Vagina (tissue), 2 donors: ENCODE data around the gene ZNF605. TPM values are rescaled to one million over a fixed set of nuclear protein-coding genes. Genes with fewer than 3 reads are reported as not detected.
"Not testable (repeated sequence)": the region's sequence is repeated elsewhere in the genome, so short reads cannot be mapped to it uniquely, and the experiment has no call there.

Experiments
- DNase-seq, 2 donors: peaks; one replicate each; pipeline ENCODE4 v3.0.0-alpha.2; 2017; ENCODE audit errors: extremely low spot score in 2 of 2
- H3K27ac ChIP-seq: fragments of 200-600 bp; sonication (generic); one replicate; pipeline ENCODE4 v1.5.1; 2019
- H3K27me3 ChIP-seq: fragments of 200-600 bp; sonication (generic); one replicate; pipeline ENCODE4 v1.5.1; 2019
- H3K36me3 ChIP-seq, 2 donors: fragments of 200-600 bp; sonication (generic); one replicate each; pipeline ENCODE4 v1.5.1; 2017 to 2019
- H3K4me1 ChIP-seq: fragments of 200-600 bp; sonication (generic); one replicate; pipeline ENCODE4 v1.5.1; 2019
- H3K4me3 ChIP-seq, 2 donors: fragments of 200-600 bp; sonication (generic); 1 replicate in 1 of 2; 2 replicates in 1 of 2; pipeline ENCODE4 v1.5.1; 2016 to 2019
- H3K9me3 ChIP-seq: fragments of 200-600 bp; sonication (generic); one replicate; pipeline ENCODE4 v1.5.1; 2019
- POLR2A ChIP-seq, 2 donors: fragments of 450-650 bp; IDR thresholded peaks; one replicate each; pipeline ENCODE4 v1.6.1; 2017; ENCODE audit warnings: antibody characterized with exemption in 2 of 2, mild to moderate bottlenecking in 2 of 2, moderate library complexity in 2 of 2
- POLR2AphosphoS5 ChIP-seq, 2 donors: sonication (generic); formaldehyde crosslinking; IDR thresholded peaks; one replicate each; pipeline ENCODE4 v1.9.0; 2017; ENCODE audit warnings: antibody characterized with exemption in 2 of 2, mild to moderate bottlenecking in 2 of 2, low read depth in 1 of 2; ENCODE audit not compliant: insufficient read depth in 1 of 2
- intact Hi-C: fragments of 100-400 bp; cut with DNase I; formaldehyde crosslinking; loops from one replicate; pipeline ENCODE4 v1.15.1; 2023
- total RNA-seq: library from RNA; depleted of rRNA; stranded (reverse); fragments of >200 nt; gene quantifications from one replicate; pipeline ENCODE4 v1.2.3, GENCODE V29; 2016
- TF ChIP-seq, protein P1 (sequence below), 3 experiments: fragments of 450-650 bp in 2 of 3; fragments of 200-600 bp in 1 of 3; sonication (generic) in 1 of 3; IDR thresholded peaks; one replicate each; pipeline ENCODE4 v1.5.1; 2017 to 2019; ENCODE audit warnings: antibody characterized with exemption in 3 of 3, mild to moderate bottlenecking in 2 of 3, moderate library complexity in 2 of 3

The ZNF605 gene
- total RNA-seq, 1 donor from 2014 or later, result 10.1 TPM

DNA sequence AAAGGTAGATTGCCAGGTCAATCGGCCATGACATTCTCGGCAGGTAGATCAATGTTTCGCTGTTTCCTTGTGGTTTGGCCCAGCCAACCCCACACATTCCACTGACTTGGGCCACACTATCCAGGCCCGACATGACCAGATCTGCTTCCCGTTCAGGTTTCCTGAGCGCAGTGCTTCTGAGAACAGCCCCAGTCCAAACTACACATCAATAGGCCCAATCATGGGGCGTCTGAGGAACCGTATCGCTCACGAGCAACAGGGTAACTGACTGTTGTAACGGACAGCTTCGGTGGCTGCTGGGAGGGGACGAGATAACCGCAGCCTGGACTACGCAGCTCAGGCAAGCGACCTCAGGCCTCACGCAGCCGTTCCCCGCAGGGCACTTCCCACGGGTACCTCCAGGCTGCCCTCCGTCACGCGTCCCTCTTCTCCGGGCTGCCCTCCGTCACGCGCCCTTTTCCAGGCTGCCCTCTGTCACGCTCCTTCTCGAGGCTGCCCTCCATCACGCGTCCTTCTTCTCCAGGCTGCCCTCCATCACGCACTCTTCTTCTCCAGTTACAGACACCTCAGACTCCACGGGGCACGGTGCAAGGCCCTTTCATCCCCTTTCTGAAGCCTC lies 14.7 kb downstream of the ZNF605 start:
- peaks cover 70% of the 10 kb centered on the region for H3K9me3 ChIP-seq
- no peak overlapping the region for H3K4me3 ChIP-seq
- TF ChIP-seq, protein P1, sequence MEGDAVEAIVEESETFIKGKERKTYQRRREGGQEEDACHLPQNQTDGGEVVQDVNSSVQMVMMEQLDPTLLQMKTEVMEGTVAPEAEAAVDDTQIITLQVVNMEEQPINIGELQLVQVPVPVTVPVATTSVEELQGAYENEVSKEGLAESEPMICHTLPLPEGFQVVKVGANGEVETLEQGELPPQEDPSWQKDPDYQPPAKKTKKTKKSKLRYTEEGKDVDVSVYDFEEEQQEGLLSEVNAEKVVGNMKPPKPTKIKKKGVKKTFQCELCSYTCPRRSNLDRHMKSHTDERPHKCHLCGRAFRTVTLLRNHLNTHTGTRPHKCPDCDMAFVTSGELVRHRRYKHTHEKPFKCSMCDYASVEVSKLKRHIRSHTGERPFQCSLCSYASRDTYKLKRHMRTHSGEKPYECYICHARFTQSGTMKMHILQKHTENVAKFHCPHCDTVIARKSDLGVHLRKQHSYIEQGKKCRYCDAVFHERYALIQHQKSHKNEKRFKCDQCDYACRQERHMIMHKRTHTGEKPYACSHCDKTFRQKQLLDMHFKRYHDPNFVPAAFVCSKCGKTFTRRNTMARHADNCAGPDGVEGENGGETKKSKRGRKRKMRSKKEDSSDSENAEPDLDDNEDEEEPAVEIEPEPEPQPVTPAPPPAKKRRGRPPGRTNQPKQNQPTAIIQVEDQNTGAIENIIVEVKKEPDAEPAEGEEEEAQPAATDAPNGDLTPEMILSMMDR (IDR thresholded peaks at IDR 0.05), result no peak
- TF ChIP-seq POLR2A (IDR thresholded peaks at IDR 0.05) (no peak), POLR2AphosphoS5 (IDR thresholded peaks at IDR 0.05; ENCODE audit: insufficient read depth in 1 of 2, low read depth in 1 of 2) (no peak)
- no peak for DNase-seq
- peaks cover 0 to 57% of the 10 kb centered on the region in 2 donors for H3K36me3 ChIP-seq
- no peak overlapping the region for H3K27ac ChIP-seq
- no peaks in the 10 kb centered on the region for H3K4me1 ChIP-seq
- intact Hi-C loops, result no loop called here
- no peaks in the 10 kb centered on the region for H3K27me3 ChIP-seq

DNA sequence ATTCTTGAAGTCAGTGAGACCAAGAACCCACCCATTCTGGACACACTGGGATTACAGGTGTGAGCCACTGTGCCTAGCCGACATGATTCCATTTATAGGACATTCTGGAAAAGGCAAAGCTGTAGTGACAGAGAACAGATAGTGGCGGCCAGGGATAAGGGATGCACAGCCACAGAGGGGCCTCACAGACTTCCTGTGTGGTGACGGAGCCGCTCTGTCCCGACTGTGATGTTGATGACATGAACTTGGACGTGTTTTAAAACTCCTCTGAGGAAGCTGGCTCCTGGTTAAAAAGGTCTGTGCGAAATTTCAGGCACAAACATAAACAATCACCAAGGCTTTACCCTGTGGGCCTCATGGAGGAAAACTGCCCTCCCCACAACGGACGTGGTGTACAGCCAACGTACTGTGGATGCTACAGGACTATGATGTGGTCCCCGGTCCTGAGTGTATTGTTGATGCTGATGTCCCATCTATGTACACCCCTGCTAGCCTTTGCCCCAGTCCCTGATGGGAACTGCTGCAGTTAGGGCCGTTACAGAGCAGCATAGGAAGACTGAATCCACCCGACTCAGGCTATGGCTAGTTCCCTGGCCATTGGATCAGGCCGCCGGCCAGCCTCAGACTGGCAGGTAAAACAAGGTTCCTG lies 15.9 kb downstream of the ZNF605 start:
- intact Hi-C loops, result no loop called here
- H3K27ac ChIP-seq, result no peak overlapping the region
- H3K4me1 ChIP-seq, result no peaks in the 10 kb centered on the region
- no peak for DNase-seq
- H3K36me3 ChIP-seq, result peaks cover 0 to 45% of the 10 kb centered on the region in 2 donors
- H3K9me3 ChIP-seq, result peaks cover 64% of the 10 kb centered on the region
- TF ChIP-seq, protein P1 (IDR thresholded peaks at IDR 0.05), result no peak
- TF ChIP-seq POLR2A (IDR thresholded peaks at IDR 0.05) (no peak), POLR2AphosphoS5 (IDR thresholded peaks at IDR 0.05; ENCODE audit: insufficient read depth in 1 of 2, low read depth in 1 of 2) (no peak)
- no peaks in the 10 kb centered on the region for H3K27me3 ChIP-seq
- H3K4me3 ChIP-seq, result no peak overlapping the region

DNA sequence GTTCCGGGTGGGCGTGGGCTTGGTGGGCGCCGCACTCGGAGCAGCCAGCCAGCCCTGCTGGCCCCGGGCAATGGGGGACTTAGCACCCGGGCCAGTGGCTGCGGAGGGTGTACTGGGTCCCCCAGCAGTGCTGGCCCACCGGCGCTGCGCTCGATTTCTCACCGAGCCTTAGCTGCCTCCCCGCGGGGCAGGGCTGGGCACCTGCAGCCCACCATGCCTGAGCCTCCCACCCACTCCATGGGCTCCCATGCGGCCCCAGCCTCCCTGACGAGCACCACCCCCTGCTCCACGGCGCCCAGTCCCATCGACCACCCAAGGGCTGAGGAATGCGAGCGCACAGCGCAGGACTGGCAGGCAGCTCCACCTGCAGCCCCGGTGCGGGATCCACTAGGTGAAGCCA lies 17.3 kb downstream of the ZNF605 start:
- H3K27me3 ChIP-seq, H3K27ac ChIP-seq, H3K4me1 ChIP-seq, DNase-seq, intact Hi-C loops, H3K4me3 ChIP-seq: not testable (repeated sequence)
- Histone ChIP-seq H3K9me3 (peaks cover 65% of the 10 kb centered on the region), H3K36me3 (peaks cover 0 to 35% of the 10 kb centered on the region in 2 donors)

DNA sequence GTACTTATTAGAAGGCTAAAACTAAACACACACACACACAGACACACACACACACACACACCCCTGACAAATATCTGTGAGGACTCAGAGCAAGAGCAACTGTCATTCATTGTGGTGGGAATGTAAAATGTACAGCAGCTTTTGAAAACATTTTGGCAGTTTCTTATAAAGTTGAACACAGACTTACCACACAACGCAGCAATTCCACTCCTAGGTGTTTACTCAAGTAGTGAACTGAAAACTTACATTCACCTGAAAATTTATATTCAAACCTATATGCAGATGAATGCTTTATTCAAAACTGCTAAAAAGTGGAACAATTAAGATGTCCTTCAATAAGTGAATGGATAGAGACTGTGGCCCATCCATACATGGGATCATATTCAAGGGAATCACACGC lies 18.6 kb downstream of the ZNF605 start:
- no peak for DNase-seq
- H3K27me3 ChIP-seq, result no peaks in the 10 kb centered on the region
- no peak for TF ChIP-seq POLR2A (IDR thresholded peaks at IDR 0.05)
- TF ChIP-seq POLR2AphosphoS5 (IDR thresholded peaks at IDR 0.05; ENCODE audit: insufficient read depth in 1 of 2, low read depth in 1 of 2), result no peak
- TF ChIP-seq, protein P1 (IDR thresholded peaks at IDR 0.05), result no peak
- peaks cover 66% of the 10 kb centered on the region for H3K9me3 ChIP-seq
- peaks cover 0 to 35% of the 10 kb centered on the region in 2 donors for H3K36me3 ChIP-seq
- no peak overlapping the region for H3K4me3 ChIP-seq
- intact Hi-C loops, result no loop called here
- H3K27ac ChIP-seq, result no peak overlapping the region
- H3K4me1 ChIP-seq, result no peaks in the 10 kb centered on the region

DNA sequence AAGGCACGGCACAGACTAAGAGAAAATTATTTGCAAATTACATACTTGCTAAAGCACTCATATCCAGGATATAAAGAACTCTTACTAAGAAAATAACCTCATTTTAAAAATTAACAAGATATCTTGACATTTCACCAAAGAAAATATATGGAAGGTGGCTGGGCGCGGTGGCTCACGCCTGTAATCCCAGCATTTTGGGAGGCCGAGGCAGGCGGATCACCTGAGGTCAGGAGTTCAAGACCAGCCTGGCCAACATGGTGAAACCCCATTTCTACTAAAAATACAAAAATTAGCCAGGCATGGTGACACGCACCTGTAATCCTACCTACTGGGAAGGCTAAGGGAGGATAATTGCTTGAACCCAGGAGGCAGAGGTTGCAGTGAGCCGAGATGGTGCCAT lies 19.2 kb downstream of the ZNF605 start:
- H3K4me1 ChIP-seq, H3K4me3 ChIP-seq, H3K27me3 ChIP-seq, H3K27ac ChIP-seq, DNase-seq, intact Hi-C loops: not testable (repeated sequence)
- Histone ChIP-seq H3K9me3 (peaks cover 63% of the 10 kb centered on the region), H3K36me3 (peaks cover 0 to 35% of the 10 kb centered on the region in 2 donors)

DNA sequence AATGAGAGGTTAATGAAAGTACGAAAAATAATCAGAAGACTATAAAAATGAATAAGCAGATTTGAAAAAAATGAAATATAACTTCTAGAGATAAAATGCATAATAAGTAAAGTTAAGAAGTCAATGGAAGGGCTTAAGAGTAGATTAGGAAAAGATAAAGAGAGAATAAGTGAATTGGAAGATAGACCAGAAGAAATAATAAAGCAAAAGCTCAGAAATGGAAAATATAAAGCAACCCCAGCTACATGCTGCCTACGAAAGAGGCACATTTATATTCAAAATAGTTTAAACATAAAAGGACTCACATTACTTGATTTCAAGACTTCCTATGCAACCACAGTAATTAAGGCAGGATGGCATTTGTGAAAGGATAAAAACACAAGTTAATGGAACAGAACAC lies 19.9 kb downstream of the ZNF605 start:
- TF ChIP-seq, protein P1 (IDR thresholded peaks at IDR 0.05), result no peak
- TF ChIP-seq POLR2A (IDR thresholded peaks at IDR 0.05) (no peak), POLR2AphosphoS5 (IDR thresholded peaks at IDR 0.05; ENCODE audit: insufficient read depth in 1 of 2, low read depth in 1 of 2) (no peak)
- no peak for DNase-seq

More for the DNA sequence above, 19.9 kb downstream of the ZNF605 start:
- no peak overlapping the region for H3K4me3 ChIP-seq
- H3K4me1 ChIP-seq, result no peaks in the 10 kb centered on the region
- H3K36me3 ChIP-seq, result peaks cover 0 to 35% of the 10 kb centered on the region in 2 donors
- no peak overlapping the region for H3K27ac ChIP-seq
- no peaks in the 10 kb centered on the region for H3K27me3 ChIP-seq
- peaks cover 63% of the 10 kb centered on the region for H3K9me3 ChIP-seq
- intact Hi-C loops, result no loop called here
